ENCODE results near the gene MXRA7. TPM values are rescaled to one million over a fixed set of nuclear protein-coding genes. Genes with fewer than 3 reads are reported as not detected.
"Not testable (repeated sequence)": the region's sequence is repeated elsewhere in the genome, so short reads cannot be mapped to it uniquely, and the experiment has no call there.

The MXRA7 gene
- total RNA-seq, 1 donor from 2014 or later = 54.0 TPM

- H3K27ac Mint-ChIP-seq (ENCODE audit: unreplicated experiment) = no peak overlapping the region
- no peak for TF ChIP-seq CTCF (conservative IDR thresholded peaks at IDR 0.05)
- H3K4me3 Mint-ChIP-seq = peak overlapping the region; percentile 47
- H3K4me1 Mint-ChIP-seq = peaks cover 35% of the 10 kb centered on the region
- peaks cover 29% of the 10 kb centered on the region for H3K36me3 Mint-ChIP-seq (ENCODE audit: low read depth)
- no peaks in the 10 kb centered on the region for H3K9me3 Mint-ChIP-seq
- no peak for DNase-seq (ENCODE audit: low read depth, low spot score)
- no peaks in the 10 kb centered on the region for H3K27me3 Mint-ChIP-seq (ENCODE audit: low read depth)
These were observed 32.2 kb upstream of the MXRA7 start for GRCh38 chr17:76742958-76743357.

- peak overlapping the region; percentile 75 for H3K4me3 Mint-ChIP-seq
- no peak overlapping the region for H3K27ac Mint-ChIP-seq (ENCODE audit: unreplicated experiment)
These were observed 29.8 kb upstream of the MXRA7 start for GRCh38 chr17:76740329-76741118.

GRCh38 chr17:76739568-76740115 lies 28.9 kb upstream of the MXRA7 start:
- H3K27ac Mint-ChIP-seq (ENCODE audit: unreplicated experiment) = not testable (repeated sequence)
- H3K4me1 Mint-ChIP-seq = peaks cover 42% of the 10 kb centered on the region

More at GRCh38 chr17:76740329-76741118, 29.8 kb upstream of the MXRA7 start:
- Mint-ChIP-seq H3K4me1 (peaks cover 33% of the 10 kb centered on the region), H3K27me3 (ENCODE audit: low read depth) (no peaks in the 10 kb centered on the region), H3K36me3 (ENCODE audit: low read depth) (peaks cover 19% of the 10 kb centered on the region), H3K9me3 (no peaks in the 10 kb centered on the region)
- TF ChIP-seq CTCF (conservative IDR thresholded peaks at IDR 0.05) = no peak
- no peak for DNase-seq (ENCODE audit: low read depth, low spot score)

GRCh38 chr17:76738468-76738850 lies 27.7 kb upstream of the MXRA7 start:
- TF ChIP-seq CTCF (conservative IDR thresholded peaks at IDR 0.05) = no peak
- peaks cover 5% of the 10 kb centered on the region for H3K27me3 Mint-ChIP-seq (ENCODE audit: low read depth)
- H3K4me1 Mint-ChIP-seq = peaks cover 54% of the 10 kb centered on the region
- DNase-seq (ENCODE audit: low read depth, low spot score) = no peak
- H3K4me3 Mint-ChIP-seq = peak overlapping the region; percentile 99
- H3K9me3 Mint-ChIP-seq = no peaks in the 10 kb centered on the region
- peak overlapping the region; percentile 100 for H3K27ac Mint-ChIP-seq (ENCODE audit: unreplicated experiment)
- peaks cover 33% of the 10 kb centered on the region for H3K36me3 Mint-ChIP-seq (ENCODE audit: low read depth)

More at GRCh38 chr17:76739568-76740115, 28.9 kb upstream of the MXRA7 start:
- H3K9me3 Mint-ChIP-seq; H3K27me3 Mint-ChIP-seq (ENCODE audit: low read depth); DNase-seq (ENCODE audit: low read depth, low spot score): not testable (repeated sequence)
- Mint-ChIP-seq H3K36me3 (ENCODE audit: low read depth) (peaks cover 23% of the 10 kb centered on the region), H3K4me3 (peak overlapping the region; percentile 99)

GRCh38 chr17:76737676-76738467 lies 27.1 kb upstream of the MXRA7 start, which contains the start of gene MFSD11:
TSS of gene MFSD11 (plus strand) at chr17:76738119. CDS start at chr17:76738353, 234 bp downstream.
- H3K4me1 Mint-ChIP-seq = peaks cover 59% of the 10 kb centered on the region
- peaks cover 5% of the 10 kb centered on the region for H3K27me3 Mint-ChIP-seq (ENCODE audit: low read depth)
- H3K4me3 Mint-ChIP-seq = peak within 1 kb of the TSS; percentile 99
- TF ChIP-seq CTCF (conservative IDR thresholded peaks at IDR 0.05) = no peak
- no peaks in the 10 kb centered on the region for H3K9me3 Mint-ChIP-seq
- DNase-seq (ENCODE audit: low read depth, low spot score) = peak; percentile 82
- peaks cover 37% of the 10 kb centered on the region for H3K36me3 Mint-ChIP-seq (ENCODE audit: low read depth)
- peak within 1 kb of the TSS; percentile 100 for H3K27ac Mint-ChIP-seq (ENCODE audit: unreplicated experiment)
